ENCODE measurements around the gene EGLN2. TPM values are rescaled to one million over a fixed set of nuclear protein-coding genes. Genes with fewer than 3 reads are reported as not detected.
"Not testable (repeated sequence)": the region's sequence is repeated elsewhere in the genome, so short reads cannot be mapped to it uniquely, and the experiment has no call there.

EGLN2 gene
- total and polyA plus RNA-seq, 8 donors = 22.3 to 82.1 (median 27.8) TPM

DNA sequence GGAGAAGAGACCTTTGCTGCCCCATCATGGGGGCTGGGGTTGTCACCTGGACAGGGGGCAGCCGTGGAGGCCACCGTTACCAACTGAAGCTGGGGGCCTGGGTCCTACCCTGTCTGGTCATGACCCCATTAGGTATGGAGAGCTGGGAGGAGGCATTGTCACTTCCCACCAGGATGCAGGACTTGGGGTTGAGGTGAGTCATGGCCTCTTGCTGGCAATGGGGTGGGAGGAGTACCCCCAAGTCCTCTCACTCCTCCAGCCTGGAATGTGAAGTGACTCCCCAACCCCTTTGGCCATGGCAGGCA, 9.0 kb downstream of the EGLN2 start:
- ATAC-seq (no peak), FAIRE-seq (no peak), DNase-seq (no peak)
- 91 to 92% methylated on average over 2 of the region's 2 CpGs for WGBS, 2 donors
- Histone ChIP-seq H3K4me3 (no peak overlapping the region), H3K36me3 (no peaks in the 10 kb centered on the region), H3K4me1 (peaks cover 26 to 32% (median 29%) of the 10 kb centered on the region in 3 donors), H3K9me3 (no peaks in the 10 kb centered on the region), H3K27ac (no peak overlapping the region), H3K27me3 (no peaks in the 10 kb centered on the region)
- intact Hi-C loops (cut with DNase I) = no loop called here
- TF ChIP-seq, protein P1, sequence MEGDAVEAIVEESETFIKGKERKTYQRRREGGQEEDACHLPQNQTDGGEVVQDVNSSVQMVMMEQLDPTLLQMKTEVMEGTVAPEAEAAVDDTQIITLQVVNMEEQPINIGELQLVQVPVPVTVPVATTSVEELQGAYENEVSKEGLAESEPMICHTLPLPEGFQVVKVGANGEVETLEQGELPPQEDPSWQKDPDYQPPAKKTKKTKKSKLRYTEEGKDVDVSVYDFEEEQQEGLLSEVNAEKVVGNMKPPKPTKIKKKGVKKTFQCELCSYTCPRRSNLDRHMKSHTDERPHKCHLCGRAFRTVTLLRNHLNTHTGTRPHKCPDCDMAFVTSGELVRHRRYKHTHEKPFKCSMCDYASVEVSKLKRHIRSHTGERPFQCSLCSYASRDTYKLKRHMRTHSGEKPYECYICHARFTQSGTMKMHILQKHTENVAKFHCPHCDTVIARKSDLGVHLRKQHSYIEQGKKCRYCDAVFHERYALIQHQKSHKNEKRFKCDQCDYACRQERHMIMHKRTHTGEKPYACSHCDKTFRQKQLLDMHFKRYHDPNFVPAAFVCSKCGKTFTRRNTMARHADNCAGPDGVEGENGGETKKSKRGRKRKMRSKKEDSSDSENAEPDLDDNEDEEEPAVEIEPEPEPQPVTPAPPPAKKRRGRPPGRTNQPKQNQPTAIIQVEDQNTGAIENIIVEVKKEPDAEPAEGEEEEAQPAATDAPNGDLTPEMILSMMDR (IDR thresholded peaks at IDR 0.05) = no peak

DNA sequence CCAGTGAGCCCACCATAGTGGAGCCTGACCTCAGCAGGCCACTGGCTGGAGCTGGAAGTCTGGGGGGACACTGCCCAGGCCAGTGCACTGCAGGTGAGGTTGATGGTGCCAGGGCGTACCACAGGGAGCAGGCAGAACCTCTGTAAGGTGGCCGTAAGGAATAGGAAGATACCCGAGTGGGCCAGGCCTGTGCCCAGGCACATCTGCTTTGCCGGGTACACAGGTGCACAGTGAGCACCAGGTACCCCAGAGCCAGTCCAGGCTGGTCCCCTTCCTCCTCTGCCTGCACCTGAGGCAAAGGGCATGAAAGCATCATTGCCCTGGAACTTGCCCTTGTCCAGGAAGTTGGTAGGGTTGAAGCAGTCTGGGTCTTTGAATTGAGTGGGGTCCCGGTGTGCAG, 9.5 kb downstream of the EGLN2 start:
- TF ChIP-seq, protein P1 (IDR thresholded peaks at IDR 0.05) = no peak
- Histone ChIP-seq H3K9me3 (no peaks in the 10 kb centered on the region), H3K36me3 (no peaks in the 10 kb centered on the region), H3K4me3 (no peak overlapping the region), H3K4me1 (peaks cover 21 to 27% (median 24%) of the 10 kb centered on the region in 3 donors), H3K27ac (no peak overlapping the region), H3K27me3 (no peaks in the 10 kb centered on the region)
- DNase-seq (no peak), ATAC-seq (no peak), FAIRE-seq (no peak)
- intact Hi-C loops (cut with DNase I) = no loop called here
- WGBS, 2 donors = 85 to 89% methylated on average over 5 of the region's 5 CpGs

DNA sequence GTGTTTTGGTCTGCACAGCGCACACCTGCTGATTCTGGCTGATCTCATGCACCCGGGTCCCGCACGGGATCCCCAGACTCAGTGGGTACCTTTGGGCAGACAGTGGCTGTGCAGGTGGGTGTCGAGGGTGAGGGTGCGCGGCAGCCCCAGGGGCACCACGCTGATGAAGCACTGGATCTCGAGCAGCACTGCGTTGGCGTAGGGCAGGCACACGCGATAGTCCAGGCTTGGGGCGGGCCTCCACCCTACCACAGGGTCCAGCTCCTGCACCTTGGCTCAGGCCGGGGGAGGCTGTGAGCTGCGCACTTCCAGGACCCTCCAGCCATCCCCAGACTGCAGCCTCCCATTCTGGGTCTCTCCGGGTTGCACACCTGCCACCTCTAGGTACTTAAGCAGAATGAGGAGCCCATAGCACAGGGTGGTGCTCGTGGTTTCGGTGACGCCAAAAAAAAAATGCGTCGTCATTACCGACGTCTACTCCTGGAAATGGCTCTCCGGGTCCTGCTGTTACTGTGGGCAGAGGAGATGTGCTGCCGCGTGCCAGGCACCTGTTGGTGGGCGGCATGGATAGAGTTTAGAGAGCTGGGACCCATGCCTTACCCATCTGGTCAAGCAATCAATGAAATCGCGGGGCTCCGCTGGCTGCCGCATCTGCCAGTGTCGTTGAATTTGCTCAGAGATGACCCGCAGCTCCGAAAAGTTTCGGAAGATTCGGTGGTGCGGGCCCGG, 10.5 kb downstream of the EGLN2 start:
- FAIRE-seq = no peak
- Histone ChIP-seq H3K27ac (no peak overlapping the region), H3K9me3 (no peaks in the 10 kb centered on the region)

DNA sequence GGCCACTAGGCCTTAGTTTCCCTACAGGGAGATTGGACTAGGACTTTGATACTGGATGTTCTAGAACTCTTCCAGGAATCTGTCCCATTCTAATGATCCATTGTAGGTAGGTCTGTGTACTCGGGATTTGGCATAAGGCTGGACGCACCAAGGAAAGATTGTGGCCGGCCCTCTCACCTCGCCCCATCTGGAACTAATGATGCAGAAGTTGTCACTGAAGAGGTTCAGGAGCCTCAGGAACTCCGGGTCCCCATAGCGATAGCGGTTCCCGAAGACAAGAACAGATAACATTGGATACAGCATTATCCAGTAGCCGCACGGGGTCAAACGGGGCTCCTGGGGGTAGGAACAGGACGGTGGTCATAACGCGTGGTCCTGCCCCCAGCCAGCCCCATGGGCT, 11.2 kb downstream of the EGLN2 start:
- Histone ChIP-seq H3K27me3 (no peaks in the 10 kb centered on the region), H3K4me1 (peaks cover 7 to 10% (median 7%) of the 10 kb centered on the region in 3 donors), H3K9me3 (no peaks in the 10 kb centered on the region), H3K36me3 (no peaks in the 10 kb centered on the region), H3K27ac (peak overlapping the region in 2 of 4 donors; percentile 47 to 63), H3K4me3 (peak overlapping the region in 2 of 4 donors; percentile 29 to 42)
- WGBS, 2 donors = 74 to 75% methylated on average over 12 to 14 of the region's 14 CpGs
- DNase-seq (no peak), ATAC-seq (no peak), FAIRE-seq (no peak)
- TF ChIP-seq, protein P1 (IDR thresholded peaks at IDR 0.05) = no peak
- intact Hi-C loops (cut with DNase I) = loop anchor here in 1 of 3 donors (10.0 kb wide), 1 partner anchor 145 kb away; no protein-coding TSS in a partner anchor

More for the DNA sequence above, 10.5 kb downstream of the EGLN2 start:
- DNase-seq (no peak), ATAC-seq (no peak)
- TF ChIP-seq, protein P1 (IDR thresholded peaks at IDR 0.05) = no peak
- H3K4me3 ChIP-seq = no peak overlapping the region
- H3K36me3 ChIP-seq = no peaks in the 10 kb centered on the region
- WGBS, 2 donors = 94 to 98% methylated on average over 39 of the region's 39 CpGs
- H3K27me3 ChIP-seq = no peaks in the 10 kb centered on the region
- peaks cover 13 to 17% (median 14%) of the 10 kb centered on the region in 3 donors for H3K4me1 ChIP-seq
- intact Hi-C loops (cut with DNase I) = loop anchor here in 1 of 3 donors (10.0 kb wide), 1 partner anchor 145 kb away; no protein-coding TSS in a partner anchor

DNA sequence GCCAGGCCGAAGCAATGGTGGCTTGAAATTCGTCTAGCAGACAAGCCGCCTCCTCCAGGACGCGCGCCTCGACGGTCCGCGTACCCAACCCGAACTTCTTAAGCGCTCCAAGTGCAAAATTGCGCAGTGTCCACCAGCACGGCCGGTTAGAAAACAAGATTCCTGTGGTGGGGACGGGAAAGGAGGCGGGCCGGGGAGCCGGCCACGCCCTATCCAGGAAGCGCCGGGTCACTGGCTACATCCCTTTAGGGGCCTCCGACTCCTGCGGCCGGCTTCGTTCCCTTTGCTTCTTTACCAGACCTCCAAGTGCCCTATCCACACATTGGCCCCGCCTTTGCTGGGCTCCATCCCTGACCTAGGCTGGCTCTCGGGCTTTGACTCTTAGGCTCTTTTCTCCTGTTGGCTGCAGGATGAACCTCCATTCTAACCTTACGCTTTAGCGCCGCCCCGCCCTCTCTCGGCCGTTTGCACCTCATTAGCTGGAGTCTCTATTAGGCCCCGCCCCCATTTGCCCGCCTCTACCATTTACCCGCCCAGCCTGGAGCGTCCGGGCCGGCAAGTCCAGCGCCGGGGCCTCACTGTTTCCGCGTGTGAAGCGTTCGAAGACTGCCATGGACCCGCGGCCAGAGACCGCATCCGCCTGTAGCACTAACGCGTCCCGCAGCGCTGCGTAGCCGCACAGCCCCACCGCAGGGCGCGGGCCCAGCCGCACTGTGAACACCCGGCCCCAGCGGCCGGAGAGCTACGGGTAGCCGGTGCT, 11.8 kb downstream of the EGLN2 start:
- not testable (repeated sequence) for H3K36me3 ChIP-seq, H3K9me3 ChIP-seq, H3K4me1 ChIP-seq, H3K27me3 ChIP-seq
- WGBS, 2 donors = 11 to 20% methylated on average over 38 to 63 of the region's 65 CpGs
- Histone ChIP-seq H3K27ac (peak overlapping the region in 2 of 4 donors; percentile 47 to 63), H3K4me3 (peak overlapping the region; percentile 8 to 42 (median 34))
- intact Hi-C loops (cut with DNase I) = loop anchor here in 1 of 3 donors (10.0 kb wide), 1 partner anchor 146 kb away; no protein-coding TSS in a partner anchor
- ATAC-seq = peak; percentile 89 to 94 (median 90)
- peak; percentile 53 for FAIRE-seq
- DNase-seq = peak; percentile 72 to 90 (median 78)
